T-helper 22 cell (primary cell): ENCODE measurements around the gene MAP6.

ENCODE experiments used
- DNase-seq: peaks from one replicate; pipeline ENCODE4 v3.0.0-alpha.2; 2020; ENCODE audit warnings: low read depth

Gene MAP6

DNA sequence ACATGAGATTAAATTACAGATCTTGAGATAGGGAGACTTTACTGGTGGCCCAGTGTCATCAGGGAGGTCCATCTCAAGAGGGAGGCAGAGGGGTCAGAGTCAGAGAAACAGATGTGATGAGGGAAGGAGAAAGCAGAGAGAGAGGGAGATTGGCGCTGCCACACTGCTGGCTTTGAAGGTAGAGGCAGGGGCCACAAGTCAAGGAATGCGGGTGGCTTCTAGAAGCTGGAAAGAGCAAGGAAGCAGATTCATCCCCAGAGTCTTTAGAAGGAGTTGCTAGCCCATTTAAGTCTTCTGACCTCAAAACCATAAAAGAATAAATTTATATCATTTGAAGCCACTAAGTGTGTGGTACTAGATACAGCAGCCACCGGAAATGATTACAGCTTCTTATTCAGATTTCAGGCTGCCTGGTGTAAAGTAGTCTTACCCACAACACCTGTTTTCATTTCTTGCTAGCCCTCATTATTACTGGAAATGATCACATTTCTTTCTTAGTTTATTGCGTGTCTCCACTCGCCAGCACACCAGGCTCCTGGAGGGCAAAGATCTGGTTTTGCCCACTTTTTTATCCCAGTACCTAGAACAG is 119.4 kb downstream of the MAP6 start:
- no peak for DNase-seq

DNA sequence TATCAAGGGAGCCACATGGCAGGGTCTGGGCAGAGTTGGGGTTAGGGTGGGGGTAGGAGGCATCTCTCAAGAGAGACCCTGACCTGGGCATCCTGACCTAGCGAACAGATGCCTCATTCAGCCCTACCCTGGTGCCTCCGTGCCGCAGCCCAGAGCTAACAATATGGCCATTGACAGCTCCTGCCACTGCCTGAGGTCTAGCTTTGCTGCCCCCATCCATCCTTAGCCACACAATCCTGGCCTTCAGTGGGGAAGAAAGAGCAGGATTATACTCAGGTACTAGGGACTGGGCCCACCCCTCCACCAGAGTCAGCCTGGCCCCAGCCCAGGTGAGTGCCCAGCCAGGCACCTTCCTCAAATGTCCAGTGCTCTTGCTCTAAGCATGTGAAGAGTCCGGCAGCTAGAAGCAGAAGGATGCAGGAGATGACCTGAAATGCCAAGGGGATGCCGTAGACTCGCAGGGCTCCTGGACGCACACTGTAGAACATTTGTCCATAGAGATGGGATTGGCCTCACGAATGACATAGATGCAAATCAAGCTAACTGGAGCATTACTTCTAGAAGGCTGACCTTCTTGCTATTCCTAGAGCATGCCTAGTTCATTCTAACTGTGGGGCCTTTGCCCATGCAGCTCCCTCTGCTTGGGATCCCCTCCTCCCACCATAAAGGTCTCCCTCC is 120.1 kb downstream of the MAP6 start:
- DNase-seq = no peak

DNA sequence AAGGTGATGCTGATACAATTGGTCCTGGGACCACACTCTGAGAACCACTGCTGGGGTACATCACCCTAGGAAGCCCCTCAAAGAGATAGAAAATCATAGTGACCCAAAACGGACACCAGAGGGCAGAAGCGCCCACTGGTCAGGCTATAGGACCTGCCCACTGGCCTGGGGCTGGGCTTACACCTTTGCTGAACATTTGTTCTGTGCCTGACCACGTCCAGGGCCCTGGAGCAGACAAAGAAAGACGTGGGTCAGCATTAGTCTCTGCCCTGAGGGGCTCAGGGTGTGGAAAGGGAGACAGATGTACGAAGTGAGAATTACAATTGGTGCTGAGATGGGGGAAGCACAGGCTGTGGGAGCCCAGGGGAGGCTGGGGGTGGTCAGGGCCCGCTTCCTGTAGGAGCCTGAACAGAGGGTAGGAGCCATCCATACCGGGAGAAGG is 121.2 kb downstream of the MAP6 start:
- no peak for DNase-seq

DNA sequence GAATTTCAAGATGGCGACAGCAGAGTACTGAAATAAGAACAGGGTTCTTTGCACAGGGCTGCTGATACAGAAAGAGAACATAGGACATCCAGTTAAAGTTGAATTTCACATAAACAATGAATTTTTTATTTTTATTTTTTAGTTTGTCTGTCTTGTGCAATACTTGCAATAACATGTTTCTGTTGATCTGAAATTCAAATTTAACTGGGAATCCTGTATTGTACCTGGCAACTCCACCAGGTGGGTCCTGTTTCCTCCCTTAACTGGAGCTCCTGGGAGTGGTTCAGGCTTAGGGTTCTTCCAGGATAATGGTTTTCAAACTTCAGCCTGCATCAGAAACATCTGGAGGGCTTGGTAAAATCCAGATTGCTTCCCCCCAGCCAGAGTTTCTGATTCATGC is 121.7 kb downstream of the MAP6 start:
- no peak for DNase-seq

DNA sequence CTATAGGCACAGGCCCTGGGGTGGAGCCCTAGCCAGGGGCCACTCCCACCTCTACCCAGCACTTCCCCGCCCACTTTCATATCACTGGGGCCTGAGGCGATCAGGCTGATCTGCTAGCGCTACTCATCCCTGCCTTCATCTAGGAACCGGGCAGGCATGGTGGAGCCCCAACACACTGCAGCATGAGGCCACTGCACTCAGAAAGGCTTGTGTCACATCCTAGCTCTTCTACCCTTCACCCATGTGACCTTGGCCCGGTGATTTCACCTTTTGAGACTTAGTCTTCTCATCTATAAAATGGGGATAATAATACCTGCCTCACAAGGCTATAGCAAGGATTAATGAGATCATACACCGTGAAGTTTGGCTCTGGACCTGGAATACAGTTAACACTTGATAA is 125.0 kb downstream of the MAP6 start:
- no peak for DNase-seq

DNA sequence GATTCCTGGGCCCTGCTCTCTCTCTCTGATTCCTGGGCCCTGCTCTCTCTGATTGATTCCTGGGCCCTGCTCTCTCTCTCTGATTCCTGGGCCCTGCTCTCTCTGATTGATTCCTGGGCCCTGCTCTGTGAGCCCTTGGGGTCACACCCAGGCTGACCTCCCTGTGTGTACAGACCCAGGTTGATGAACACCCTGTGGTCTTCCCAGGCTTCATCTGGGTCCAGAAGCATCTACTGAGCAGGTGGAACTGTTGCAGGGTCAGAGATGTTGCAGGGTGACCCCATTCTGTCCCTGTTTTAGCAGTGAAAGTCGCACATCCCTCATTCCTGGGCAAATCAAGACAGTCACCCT is 126.8 kb downstream of the MAP6 start:
- DNase-seq = no peak

DNA sequence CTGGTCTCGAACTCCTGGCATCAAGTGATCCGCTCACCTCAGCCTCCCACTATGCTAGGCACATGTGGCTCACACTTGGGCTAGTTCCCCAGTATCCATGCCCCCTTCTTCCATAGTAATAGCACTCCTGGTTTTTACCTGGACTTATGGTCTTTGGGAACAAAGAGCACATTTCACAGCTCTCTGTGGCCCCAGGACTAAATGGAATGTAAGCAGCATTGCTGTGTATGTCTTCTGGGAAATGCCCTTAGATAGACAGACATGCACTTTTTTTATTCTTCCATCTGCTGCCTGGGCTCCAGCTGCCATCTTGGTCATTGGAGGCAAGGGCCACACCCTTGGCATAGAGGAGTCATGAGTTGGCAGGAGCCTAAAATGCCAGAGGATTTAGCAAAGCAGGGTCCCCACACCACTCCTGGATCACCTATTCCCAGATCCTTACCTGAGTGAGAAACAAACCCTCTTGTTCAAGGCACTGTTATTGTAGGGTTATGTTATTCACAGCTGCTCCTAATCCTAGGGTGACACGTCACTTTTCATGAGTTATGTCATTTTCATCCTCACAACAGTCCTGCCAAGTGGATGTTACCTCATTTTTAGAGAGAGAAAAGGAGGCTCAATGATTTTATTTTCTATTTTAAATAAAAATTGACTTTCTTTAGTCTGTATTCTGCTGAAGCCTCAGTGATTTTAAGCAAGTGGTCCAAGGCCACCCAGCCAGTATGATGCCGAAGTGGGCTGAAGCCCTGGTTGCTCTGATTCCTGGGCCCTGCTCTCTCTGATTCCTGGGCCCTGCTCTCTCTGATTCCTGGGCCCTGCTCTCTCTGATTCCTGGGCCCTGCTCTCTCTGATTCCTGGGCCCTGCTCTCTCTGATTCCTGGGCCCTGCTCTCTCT is 127.4 kb downstream of the MAP6 start:
- no peak for DNase-seq

DNA sequence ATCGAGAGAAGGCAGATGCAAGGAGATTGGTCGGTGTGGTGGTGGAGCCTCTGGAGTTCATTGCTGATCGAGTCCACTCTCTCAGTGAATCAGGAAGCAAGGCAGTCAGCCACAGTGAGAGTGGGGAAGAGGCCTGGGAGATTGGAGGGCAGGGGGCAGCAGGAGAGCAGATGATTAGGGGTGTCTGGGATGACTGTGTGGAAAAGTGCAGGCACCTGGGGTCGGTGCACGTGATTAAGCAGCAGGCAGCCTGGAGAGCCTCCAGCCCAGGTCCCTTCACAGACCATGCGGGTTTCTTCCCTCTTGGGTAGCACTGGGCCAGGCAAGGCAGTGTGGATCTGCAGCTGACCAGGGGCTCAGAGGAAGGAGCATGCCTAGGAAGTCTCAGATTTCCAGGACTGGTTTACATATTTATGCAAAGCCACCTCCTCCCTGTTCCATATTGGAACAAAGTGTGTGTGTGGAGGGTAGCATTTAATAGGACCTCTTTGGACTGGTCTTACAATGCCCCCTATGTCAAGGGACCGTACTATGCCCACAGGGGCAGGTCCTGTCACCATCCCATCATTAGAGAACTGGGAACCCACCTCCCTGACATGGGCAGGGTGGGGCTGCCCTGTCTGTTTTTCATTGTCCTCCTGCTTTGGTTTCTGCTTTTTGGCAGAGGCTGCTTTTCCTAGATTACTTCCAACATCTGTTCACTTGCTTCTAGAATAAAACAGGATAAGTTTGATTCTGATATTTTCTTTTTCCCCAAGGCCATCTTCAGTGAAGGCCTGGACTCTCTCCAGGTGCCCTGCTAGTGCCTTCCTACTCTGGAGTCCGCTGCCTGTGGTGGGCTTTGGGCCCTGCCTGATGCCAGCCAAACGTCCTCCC is 129.1 kb downstream of the MAP6 start:
- no peak for DNase-seq

DNA sequence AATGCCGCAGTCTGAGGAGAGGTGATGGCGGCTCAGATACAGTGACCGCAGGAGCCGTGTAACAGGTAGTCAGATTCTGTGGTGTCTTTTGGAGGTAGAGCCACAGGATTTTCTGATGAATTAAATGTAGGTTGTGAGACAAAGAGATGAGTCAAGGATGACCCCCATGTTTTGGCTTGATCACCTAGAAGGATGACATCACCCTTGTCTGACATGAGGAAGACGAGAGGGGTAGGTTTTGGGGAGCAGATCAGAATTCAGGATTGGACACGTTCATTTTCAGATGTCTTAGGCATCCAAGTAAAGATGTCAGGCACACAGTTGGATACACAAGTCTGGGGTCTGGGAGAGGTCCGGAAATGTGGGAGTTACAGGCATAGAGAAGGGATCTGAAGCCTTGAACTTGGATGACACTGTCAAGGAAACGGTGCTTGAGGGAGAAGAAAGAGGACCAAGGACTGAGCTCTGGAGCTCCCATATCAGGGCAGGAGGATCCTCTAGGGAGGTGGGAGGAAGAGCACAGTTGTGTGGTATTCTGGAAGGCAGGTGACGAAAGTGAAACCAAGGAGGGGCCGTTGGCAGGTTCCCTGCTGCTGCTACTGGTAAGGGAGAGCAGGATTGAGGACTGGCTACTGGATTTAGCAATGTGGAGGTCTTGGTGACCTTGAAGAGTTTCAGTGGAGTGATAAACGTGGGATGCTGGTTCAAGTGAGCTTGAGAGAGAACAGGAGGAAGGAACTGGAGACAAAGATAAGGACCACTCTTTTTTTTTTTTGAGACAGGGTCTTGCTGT is 130.5 kb downstream of the MAP6 start:
- DNase-seq = no peak

DNA sequence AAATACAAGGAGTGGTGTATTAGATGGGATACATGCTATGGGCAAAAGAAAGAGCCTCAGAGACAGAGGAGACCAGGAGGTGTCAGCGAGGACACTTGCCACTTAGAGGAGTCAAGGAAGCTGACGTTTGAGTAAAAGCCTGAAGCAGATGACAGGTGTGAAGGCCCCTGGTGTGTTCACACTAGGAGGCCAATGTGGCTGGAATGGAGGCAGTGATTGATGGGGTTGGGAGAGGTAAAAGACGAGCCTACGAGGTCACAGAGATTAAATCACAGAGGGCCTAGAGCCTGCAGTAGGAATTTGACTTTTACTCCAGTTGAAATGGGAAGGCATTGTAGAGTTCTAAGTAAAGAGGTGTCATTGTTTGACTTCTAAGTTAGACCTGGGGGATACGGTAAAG is 131.1 kb downstream of the MAP6 start:
- DNase-seq = no peak
